Transverse colon (tissue), 4 donors: ENCODE data around the gene MARS1. TPM values are rescaled to one million over a fixed set of nuclear protein-coding genes. Genes with fewer than 3 reads are reported as not detected.

Experiments used
- DNase-seq: peaks from one replicate; pipeline ENCODE4 v3.0.0-alpha.2; 2019
- H3K27ac ChIP-seq, 4 donors: fragments of 200-600 bp; sonication (generic); 2 replicates each; pipeline ENCODE4 v1.5.1; 2016 to 2018; ENCODE audit warnings: inconsistent platforms in 4 of 4
- H3K27me3 ChIP-seq: fragments of 200-600 bp; sonication (generic); 2 replicates; pipeline ENCODE4 v1.5.1; 2017; ENCODE audit warnings: inconsistent platforms
- H3K36me3 ChIP-seq, 4 donors: fragments of 200-600 bp; sonication (generic); 2 replicates each; pipeline ENCODE4 v1.5.1; 2017 to 2019; ENCODE audit warnings: inconsistent platforms in 4 of 4
- H3K4me1 ChIP-seq, 4 donors: fragments of 200-600 bp; sonication (generic); 2 replicates each; pipeline ENCODE4 v1.5.1; 2017 to 2020; ENCODE audit warnings: inconsistent platforms in 4 of 4
- H3K4me3 ChIP-seq, 4 donors: fragments of 200-600 bp; sonication (generic); 1 replicate in 1 of 4; 2 replicates in 3 of 4; pipeline versions ENCODE4 v1.5.1 to v1.6.1; 2017 to 2019; ENCODE audit warnings: inconsistent platforms in 4 of 4
- H3K9me3 ChIP-seq, 2 donors: fragments of 200-600 bp; sonication (generic); 2 replicates each; pipeline ENCODE4 v1.5.1; 2017 to 2019; ENCODE audit warnings: inconsistent platforms in 2 of 2
- EP300 ChIP-seq: sonication (generic); formaldehyde crosslinking; IDR thresholded peaks from one replicate; pipeline ENCODE4 v1.6.1; 2017; ENCODE audit warnings: antibody characterized with exemption, low read depth
- POLR2A ChIP-seq: fragments of 450-650 bp; IDR thresholded peaks from one replicate; pipeline ENCODE4 v1.6.1; 2016; ENCODE audit warnings: antibody characterized with exemption, mild to moderate bottlenecking, moderate library complexity
- POLR2AphosphoS5 ChIP-seq, 3 donors: sonication (generic); formaldehyde crosslinking; IDR thresholded peaks; one replicate each; pipeline ENCODE4 v1.6.1; 2016; ENCODE audit warnings: antibody characterized with exemption in 3 of 3
- WGBS, 2 donors: methylation state at CpG; one replicate each; pipeline ENCODE4 v1.1.5; 2018; ENCODE audit warnings: low coverage in 1 of 2; 5-methylcytosine and 5-hydroxymethylcytosine counted together
- in situ Hi-C, 4 donors: fragments of 200-750 bp; cut with MboI; loops; one replicate each; pipeline versions ENCODE4 v1.15.0 to v1.15.1; 2017; ENCODE audit warnings: low sequenced_read_pairs in 3 of 4, low pct_ligation_motif_present in 1 of 4, low pct_unique_long_range_greater_than_20kb in 1 of 4
- intact Hi-C: fragments of 100-400 bp; cut with DNase I; formaldehyde crosslinking; loops from one replicate; pipeline ENCODE4 v1.15.1; 2023; ENCODE audit warnings: low total_unique reads
- total RNA-seq, 4 donors: library from RNA; depleted of rRNA; stranded (reverse); fragments of >200 nt; gene quantifications; one replicate each; pipeline ENCODE4 v1.1.0, GENCODE V29; 2016
- TF ChIP-seq, protein P1 (sequence below), 5 experiments: fragments of 200-600 bp in 3 of 5; fragments of 450-650 bp in 2 of 5; sonication (generic) in 3 of 5; IDR thresholded peaks; 1 replicate in 2 of 5; 2 replicates in 3 of 5; pipeline ENCODE4 v1.5.1; 2016 to 2017; ENCODE audit warnings: antibody characterized with exemption in 5 of 5, inconsistent platforms in 3 of 5, mild to moderate bottlenecking in 2 of 5, moderate library complexity in 1 of 5

The MARS1 gene
- total RNA-seq, 4 donors from 2014 or later, result 39.0 to 184 (median 103) TPM

- Histone ChIP-seq H3K27me3 (peaks cover 29% of the 10 kb centered on the region), H3K27ac (no peak overlapping the region), H3K4me3 (no peak overlapping the region), H3K4me1 (peaks cover 0 to 14% (median 4%) of the 10 kb centered on the region in 4 donors), H3K36me3 (no peaks in the 10 kb centered on the region), H3K9me3 (no peaks in the 10 kb centered on the region)
- no peak for DNase-seq
- in situ Hi-C loops (loop anchor here in 1 of 4 donors (5.0 kb wide), 1 partner anchor 159 kb away; no protein-coding TSS in a partner anchor), intact Hi-C loops (no loop called here)
- WGBS, 2 donors, result 88% methylated on average over 11 of the region's 11 CpGs; no CpG with 5 or more reads in 1 of the 2 donors
- TF ChIP-seq POLR2AphosphoS5 (IDR thresholded peaks at IDR 0.05) (no peak), EP300 (no peak), POLR2A (no peak)
- TF ChIP-seq, protein P1, sequence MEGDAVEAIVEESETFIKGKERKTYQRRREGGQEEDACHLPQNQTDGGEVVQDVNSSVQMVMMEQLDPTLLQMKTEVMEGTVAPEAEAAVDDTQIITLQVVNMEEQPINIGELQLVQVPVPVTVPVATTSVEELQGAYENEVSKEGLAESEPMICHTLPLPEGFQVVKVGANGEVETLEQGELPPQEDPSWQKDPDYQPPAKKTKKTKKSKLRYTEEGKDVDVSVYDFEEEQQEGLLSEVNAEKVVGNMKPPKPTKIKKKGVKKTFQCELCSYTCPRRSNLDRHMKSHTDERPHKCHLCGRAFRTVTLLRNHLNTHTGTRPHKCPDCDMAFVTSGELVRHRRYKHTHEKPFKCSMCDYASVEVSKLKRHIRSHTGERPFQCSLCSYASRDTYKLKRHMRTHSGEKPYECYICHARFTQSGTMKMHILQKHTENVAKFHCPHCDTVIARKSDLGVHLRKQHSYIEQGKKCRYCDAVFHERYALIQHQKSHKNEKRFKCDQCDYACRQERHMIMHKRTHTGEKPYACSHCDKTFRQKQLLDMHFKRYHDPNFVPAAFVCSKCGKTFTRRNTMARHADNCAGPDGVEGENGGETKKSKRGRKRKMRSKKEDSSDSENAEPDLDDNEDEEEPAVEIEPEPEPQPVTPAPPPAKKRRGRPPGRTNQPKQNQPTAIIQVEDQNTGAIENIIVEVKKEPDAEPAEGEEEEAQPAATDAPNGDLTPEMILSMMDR (IDR thresholded peaks at IDR 0.05), result no peak
Observed at GRCh38 chr12:57467915-57468314, 20.0 kb upstream of the MARS1 start.

- peaks cover 0 to 14% (median 4%) of the 10 kb centered on the region in 4 donors for H3K4me1 ChIP-seq
- TF ChIP-seq POLR2A, result no peak
- TF ChIP-seq, protein P1 (IDR thresholded peaks at IDR 0.05), result no peak
- TF ChIP-seq POLR2AphosphoS5 (IDR thresholded peaks at IDR 0.05), result no peak
- TF ChIP-seq EP300, result no peak
- no peak overlapping the region for H3K4me3 ChIP-seq
- intact Hi-C loops (no loop called here), in situ Hi-C loops (loop anchor here in 1 of 4 donors (5.0 kb wide), 1 partner anchor 158 kb away; no protein-coding TSS in a partner anchor)
- DNase-seq, result no peak
- peaks cover 44% of the 10 kb centered on the region for H3K27me3 ChIP-seq
- H3K36me3 ChIP-seq, result no peaks in the 10 kb centered on the region
- WGBS, 2 donors, result 91% methylated on average over 10 of the region's 10 CpGs; no CpG with 5 or more reads in 1 of the 2 donors
- no peaks in the 10 kb centered on the region for H3K9me3 ChIP-seq
- H3K27ac ChIP-seq, result no peak overlapping the region
Observed at GRCh38 chr12:57469296-57470164, 18.3 kb upstream of the MARS1 start.

GRCh38 chr12:57470286-57470969 lies 17.4 kb upstream of the MARS1 start:
- 87% methylated on average over 14 of the region's 14 CpGs; no CpG with 5 or more reads in 1 of the 2 donors for WGBS, 2 donors
- intact Hi-C loops, result no loop called here

More at GRCh38 chr12:57470286-57470969, 17.4 kb upstream of the MARS1 start:
- TF ChIP-seq EP300, result no peak
- no peak for TF ChIP-seq POLR2AphosphoS5 (IDR thresholded peaks at IDR 0.05)
- TF ChIP-seq, protein P1 (IDR thresholded peaks at IDR 0.05), result no peak
- no peak for TF ChIP-seq POLR2A
- DNase-seq, result no peak
- H3K27ac ChIP-seq, result no peak overlapping the region
- H3K4me1 ChIP-seq, result peaks cover 5 to 23% (median 10%) of the 10 kb centered on the region in 4 donors
- no peak overlapping the region for H3K4me3 ChIP-seq
- H3K9me3 ChIP-seq, result no peaks in the 10 kb centered on the region
- H3K27me3 ChIP-seq, result peaks cover 46% of the 10 kb centered on the region
- no peaks in the 10 kb centered on the region for H3K36me3 ChIP-seq
- in situ Hi-C loops, result no loop called here
